PC-9 (cell line): ENCODE results near the gene PRDM12.

Experiments used
- CTCF ChIP-seq: fragments of 200-600 bp; sonication (generic); conservative IDR thresholded peaks from 2 replicates; pipeline ENCODE4 v1.6.1; 2017; ENCODE audit warnings: mixed run types, antibody characterized with exemption, mild to moderate bottlenecking, moderate library complexity
- EZH2 ChIP-seq: fragments of 200-600 bp; sonication (generic); IDR thresholded peaks from 2 replicates; pipeline ENCODE4 v1.8.0; 2017; ENCODE audit warnings: antibody characterized with exemption, low read depth

- TF ChIP-seq CTCF = peak; percentile 84
- no peak for TF ChIP-seq EZH2
Measured at GRCh38 chr9:130682421-130683121, 18.2 kb downstream of the PRDM12 start.
